Right atrium auricular region (tissue), 2 donors: ENCODE measurements around the gene PLEKHG3. TPM values are rescaled to one million over a fixed set of nuclear protein-coding genes. Genes with fewer than 3 reads are reported as not detected.

Source experiments
- DNase-seq: peaks from one replicate; pipeline ENCODE4 v3.0.0-alpha.2; 2019; ENCODE audit warnings: low spot score
- H3K27ac ChIP-seq, 2 donors: fragments of 200-600 bp; sonication (generic); 1 replicate in 1 of 2; 2 replicates in 1 of 2; pipeline ENCODE4 v1.5.1; 2016 to 2019
- H3K27me3 ChIP-seq, 2 donors: fragments of 200-600 bp; sonication (generic); one replicate each; pipeline versions ENCODE4 v1.5.1 to v1.6.0; 2017 to 2019
- H3K36me3 ChIP-seq: fragments of 200-600 bp; sonication (generic); one replicate; pipeline ENCODE4 v1.5.1; 2016
- H3K4me1 ChIP-seq, 2 donors: fragments of 200-600 bp; sonication (generic); one replicate each; pipeline versions ENCODE4 v1.5.1 to v1.6.0; 2017 to 2019
- H3K4me3 ChIP-seq, 2 donors: fragments of 200-600 bp; sonication (generic); 1 replicate in 1 of 2; 2 replicates in 1 of 2; pipeline ENCODE4 v1.5.1; 2017 to 2019; ENCODE audit warnings: mild to moderate bottlenecking in 1 of 2, moderate library complexity in 1 of 2
- H3K9me3 ChIP-seq, 2 donors: fragments of 200-600 bp; sonication (generic); one replicate each; pipeline ENCODE4 v1.5.1; 2019
- CTCF ChIP-seq, 2 donors: fragments of 200-600 bp; sonication (generic); IDR thresholded peaks; one replicate each; pipeline ENCODE4 v1.5.1; 2019; ENCODE audit warnings: antibody characterized with exemption in 2 of 2
- total RNA-seq, 2 donors: library from RNA; depleted of rRNA; stranded (reverse); fragments of >200 nt; gene quantifications; one replicate each; pipeline ENCODE4 v1.1.0, GENCODE V29; 2016

PLEKHG3 gene
- total RNA-seq, 2 donors from 2014 or later: 26.1 to 28.1 TPM

DNA sequence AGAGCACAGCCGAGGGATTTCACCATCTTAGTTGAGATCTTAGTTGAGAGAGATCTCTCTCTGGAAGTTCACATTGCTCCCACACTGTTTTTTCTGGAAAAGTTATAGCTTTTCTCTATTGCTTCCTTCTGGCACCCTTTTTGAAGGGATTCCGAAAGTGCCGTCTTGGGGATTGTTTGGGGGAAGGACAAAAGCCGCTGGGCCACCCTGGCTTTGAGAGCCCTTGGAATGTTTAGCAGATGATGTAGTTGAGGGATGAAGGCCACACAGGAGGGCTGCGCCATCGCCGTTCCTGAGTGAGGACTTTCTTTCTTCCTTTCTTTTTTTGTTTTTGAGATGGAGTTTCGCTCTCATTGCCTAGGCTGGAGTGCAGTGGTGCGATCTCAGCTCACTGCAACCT lies 17.7 kb downstream of the PLEKHG3 start:
- no peak for TF ChIP-seq CTCF (IDR thresholded peaks at IDR 0.05)
- Histone ChIP-seq H3K27me3 (no peaks in the 10 kb centered on the region), H3K36me3 (no peaks in the 10 kb centered on the region), H3K27ac (peak overlapping the region; percentile 81 to 86), H3K9me3 (no peaks in the 10 kb centered on the region), H3K4me3 (peak overlapping the region in 1 of 2 donors; percentile 8), H3K4me1 (peaks cover 0 to 98% of the 10 kb centered on the region in 2 donors)
- no peak for DNase-seq

GRCh38 chr14:64722842-64723447 lies 18.7 kb downstream of the PLEKHG3 start:
- Histone ChIP-seq H3K4me3 (no peak overlapping the region), H3K9me3 (no peaks in the 10 kb centered on the region), H3K4me1 (peaks cover 0 to 97% of the 10 kb centered on the region in 2 donors), H3K27ac (peak overlapping the region; percentile 81 to 86), H3K36me3 (peaks cover 5% of the 10 kb centered on the region), H3K27me3 (no peaks in the 10 kb centered on the region)
- DNase-seq: no peak
- TF ChIP-seq CTCF (IDR thresholded peaks at IDR 0.05): no peak

GRCh38 chr14:64723691-64724577 lies 19.7 kb downstream of the PLEKHG3 start:
- no peak for DNase-seq
- Histone ChIP-seq H3K27me3 (no peaks in the 10 kb centered on the region), H3K4me3 (no peak overlapping the region), H3K4me1 (peaks cover 0 to 92% of the 10 kb centered on the region in 2 donors), H3K27ac (peak overlapping the region; percentile 65 to 86), H3K9me3 (no peaks in the 10 kb centered on the region), H3K36me3 (peaks cover 15% of the 10 kb centered on the region)
- no peak for TF ChIP-seq CTCF (IDR thresholded peaks at IDR 0.05)

DNA sequence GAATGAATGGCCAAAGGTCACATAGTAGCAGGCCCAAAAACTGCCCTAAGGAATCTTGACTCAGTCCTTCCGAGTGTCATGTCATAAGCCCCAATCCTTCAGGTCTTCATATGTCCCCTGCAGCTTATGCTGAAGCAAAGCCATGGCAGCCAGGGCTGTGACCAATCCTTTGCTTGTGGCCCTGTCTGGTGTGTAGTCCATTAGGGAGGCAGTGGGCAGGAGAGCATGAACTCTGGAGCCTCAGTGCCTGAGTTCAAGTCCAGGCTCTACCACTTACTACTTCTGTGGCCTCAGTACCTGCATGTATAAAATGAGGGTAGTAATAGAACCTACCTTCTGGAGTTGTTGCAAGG lies 20.3 kb downstream of the PLEKHG3 start:
- peak overlapping the region; percentile 65 to 86 for H3K27ac ChIP-seq
- H3K4me1 ChIP-seq: peaks cover 0 to 90% of the 10 kb centered on the region in 2 donors
- DNase-seq: no peak
- H3K27me3 ChIP-seq: no peaks in the 10 kb centered on the region
- H3K4me3 ChIP-seq: no peak overlapping the region
- no peaks in the 10 kb centered on the region for H3K9me3 ChIP-seq
- no peak for TF ChIP-seq CTCF (IDR thresholded peaks at IDR 0.05)
- H3K36me3 ChIP-seq: peaks cover 20% of the 10 kb centered on the region

- peaks cover 0 to 89% of the 10 kb centered on the region in 2 donors for H3K4me1 ChIP-seq
- no peaks in the 10 kb centered on the region for H3K9me3 ChIP-seq
- DNase-seq: no peak
- H3K27me3 ChIP-seq: no peaks in the 10 kb centered on the region
- peak overlapping the region; percentile 65 to 86 for H3K27ac ChIP-seq
- H3K36me3 ChIP-seq: peaks cover 24% of the 10 kb centered on the region
- H3K4me3 ChIP-seq: no peak overlapping the region
- TF ChIP-seq CTCF (IDR thresholded peaks at IDR 0.05): no peak
Observed at GRCh38 chr14:64725261-64725815, 21.1 kb downstream of the PLEKHG3 start.
